ENCODE measurements around the gene CACNA1G. TPM values are rescaled to one million over a fixed set of nuclear protein-coding genes. Genes with fewer than 3 reads are reported as not detected.

The CACNA1G gene
- total RNA-seq, 2 donors from 2014 or later = 0.11 TPM; not detected in 1

Other genes with a start within 250 kb of the CACNA1G start
- gene XYLT2, start 214.6 kb upstream of the CACNA1G start, total RNA-seq = 10 to 100 TPM; 38.5 to 95.1 TPM
- gene MRPL27, start 187.5 kb upstream of the CACNA1G start, total RNA-seq = 100 to 1,000 TPM in 1 of 2 donors, 10 to 100 TPM in 1; 63.3 to 109 TPM
- gene EME1, start 187.5 kb upstream of the CACNA1G start, total RNA-seq = 10 to 100 TPM; 20.8 to 48.7 TPM
- 100 to 1,000 TPM in 1 of 2 donors, 10 to 100 TPM in 1; 37.1 to 101 TPM for gene LRRC59, start 163.2 kb upstream of the CACNA1G start, total RNA-seq
- 10 to 100 TPM; 12.4 to 13.6 TPM for gene ACSF2, start 134.5 kb upstream of the CACNA1G start, total RNA-seq
- gene CHAD, start 91.8 kb upstream of the CACNA1G start, total RNA-seq = not detected
- gene RSAD1, start 81.9 kb upstream of the CACNA1G start, total RNA-seq = 10 to 100 TPM; 21.3 to 29.5 TPM
- gene MYCBPAP, start 52.3 kb upstream of the CACNA1G start, total RNA-seq = 1 to 10 TPM; 2.1 to 3.2 TPM
- not detected for gene EPN3, start 28.0 kb upstream of the CACNA1G start, total RNA-seq
- 10 to 100 TPM in 1 of 2 donors, 1 to 10 TPM in 1; 9.1 to 12.7 TPM for gene SPATA20, start 13.5 kb upstream of the CACNA1G start, total RNA-seq
- under 1 TPM in 1 of 2 donors, not detected in 1; 0.40 TPM for gene ABCC3, start 74.2 kb downstream of the CACNA1G start, total RNA-seq
- gene ANKRD40, start 147.2 kb downstream of the CACNA1G start, total RNA-seq = 10 to 100 TPM; 13.0 to 29.9 TPM
- gene LUC7L3, start 158.9 kb downstream of the CACNA1G start, total RNA-seq = 100 to 1,000 TPM; 113 to 142 TPM
- gene ANKRD40CL, start 206.8 kb downstream of the CACNA1G start, total RNA-seq = not detected